ENCODE data around the gene LARGE1. TPM values are rescaled to one million over a fixed set of nuclear protein-coding genes. Genes with fewer than 3 reads are reported as not detected.

Gene LARGE1
- total RNA-seq, 1 experiment from 2014 or later, result 1.5 TPM

- no peak for DNase-seq (ENCODE audit: low read depth, low spot score)
- peaks cover 0 to 7% of the 10 kb centered on the region in 2 experiments; a peak in 1 of 4 replicates for H3K4me1 ChIP-seq (ENCODE audit: control insufficient read depth in 1 of 2, insufficient read depth in 2 of 2, low read length in 2 of 2)
- H3K79me2 ChIP-seq (ENCODE audit: insufficient read depth, low read length), result no peaks in the 10 kb centered on the region
- no peaks in the 10 kb centered on the region; a peak in 2 of 4 replicates for H3K9me3 ChIP-seq (ENCODE audit: control insufficient read depth in 1 of 2, insufficient read depth in 1 of 2, low read depth in 1 of 2, low read length in 2 of 2)
- H3K27me3 ChIP-seq (ENCODE audit: insufficient read depth, low read length), result 0 out of 2 replicates have a peak, but pooled peaks cover 6% of the 10 kb centered on the region
- BruUV-seq (replicated peaks), result no TSS peak
- H3K9ac ChIP-seq (ENCODE audit: low read length), result no peak overlapping the region
- H3K4me2 ChIP-seq (ENCODE audit: low read length), result no peak overlapping the region
- ChIA-PET POLR2A (no interaction called here), CTCF (no interaction called here), RAD21 (ENCODE audit: low non-redundant PET in 1 of 2, low total read pairs in 2 of 2, uncharacterized antibody in 2 of 2, unreplicated experiment in 2 of 2) (no interaction called here)
- TF ChIP-seq ATF3 (IDR thresholded peaks at IDR 0.05) (no peak), POLR2AphosphoS5 (IDR thresholded peaks at IDR 0.05; ENCODE audit: low read depth, low read length) (no peak), REST (IDR thresholded peaks at IDR 0.05; ENCODE audit: low read depth) (no peak), RAD21 (IDR thresholded peaks at IDR 0.05; ENCODE audit: low read depth) (no peak), ELF1 (IDR thresholded peaks at IDR 0.05; ENCODE audit: borderline replicate concordance, low read depth) (no peak), SP1 (IDR thresholded peaks at IDR 0.05; ENCODE audit: low read depth) (no peak), SIN3A (IDR thresholded peaks at IDR 0.05; ENCODE audit: low read depth) (no peak), JUND (IDR thresholded peaks at IDR 0.05) (no peak), SRF (IDR thresholded peaks at IDR 0.05; ENCODE audit: low read depth) (no peak)
- intact Hi-C loops (cut with micrococcal nuclease), result loop anchor here (5.0 to 10.0 kb wide), 2 partner anchors 1099 to 1232 kb away; no protein-coding TSS in a partner anchor
- H3K4me3 ChIP-seq (replicated peaks in 1 of 2; ENCODE audit: low read depth in 1 of 2, low read length in 2 of 2), result no peak overlapping the region
- no peaks in the 10 kb centered on the region for H3K36me3 ChIP-seq (ENCODE audit: control insufficient read depth in 1 of 2, insufficient read depth in 2 of 2, low read length in 2 of 2)
- no peak overlapping the region for H2AFZ ChIP-seq (ENCODE audit: low read depth, low read length, poor library complexity, severe bottlenecking)
- no peak overlapping the region for H3K27ac ChIP-seq (ENCODE audit: low read depth, low read length)
- no peaks in the 10 kb centered on the region for H3K9me2 ChIP-seq (ENCODE audit: insufficient read depth)
- ATAC-seq, result no peak
- no peaks in the 10 kb centered on the region for H4K20me1 ChIP-seq (ENCODE audit: insufficient read depth)
Observed at GRCh38 chr22:33923033-33923432, 2.8 kb upstream of the LARGE1 start.
